ENCODE results near the gene BCAP31.
"Not testable (repeated sequence)": the region's sequence is repeated elsewhere in the genome, so short reads cannot be mapped to it uniquely, and the experiment has no call there.

The BCAP31 gene

GRCh38 chrX:153707406-153707805 is 16.8 kb downstream of the BCAP31 start:
- DNase-seq: no peak

- no peak for DNase-seq
Measured at GRCh38 chrX:153706799-153707198, 17.4 kb downstream of the BCAP31 start.

- DNase-seq: not testable (repeated sequence)
Measured at GRCh38 chrX:153705403-153706060, 18.7 kb downstream of the BCAP31 start.

- not testable (repeated sequence) for DNase-seq
Measured at GRCh38 chrX:153704631-153705402, 19.4 kb downstream of the BCAP31 start.

- no peak for DNase-seq
Measured at GRCh38 chrX:153704021-153704526, 20.1 kb downstream of the BCAP31 start.

- DNase-seq: no peak
Measured at GRCh38 chrX:153703036-153703370, 21.2 kb downstream of the BCAP31 start.

- no peak for DNase-seq
Measured at GRCh38 chrX:153702336-153703035, 21.7 kb downstream of the BCAP31 start.

- no peak for DNase-seq
Measured at GRCh38 chrX:153701706-153702105, 22.5 kb downstream of the BCAP31 start.

GRCh38 chrX:153700967-153701366 is 23.2 kb downstream of the BCAP31 start:
- DNase-seq: no peak

- no peak for DNase-seq
Measured at GRCh38 chrX:153700376-153700945, 23.7 kb downstream of the BCAP31 start.

GRCh38 chrX:153699784-153700371 is 24.3 kb downstream of the BCAP31 start:
- DNase-seq: not testable (repeated sequence)

- DNase-seq: not testable (repeated sequence)
Measured at GRCh38 chrX:153699210-153699783, 24.9 kb downstream of the BCAP31 start.

GRCh38 chrX:153697924-153698865 is 26.0 kb downstream of the BCAP31 start:
- DNase-seq: no peak

GRCh38 chrX:153696986-153697722 is 27.0 kb downstream of the BCAP31 start:
- not testable (repeated sequence) for DNase-seq

GRCh38 chrX:153696538-153696937 is 27.6 kb downstream of the BCAP31 start:
- DNase-seq: not testable (repeated sequence)

- DNase-seq: no peak
Measured at GRCh38 chrX:153696100-153696499, 28.1 kb downstream of the BCAP31 start.

- DNase-seq: no peak
Measured at GRCh38 chrX:153694687-153695270, 29.4 kb downstream of the BCAP31 start.

GRCh38 chrX:153694256-153694655 is 29.9 kb downstream of the BCAP31 start:
- DNase-seq: not testable (repeated sequence)

GRCh38 chrX:153693216-153694086 is 30.7 kb downstream of the BCAP31 start:
- DNase-seq: no peak

Measured in MV-4-11 (cell line).